ENCODE results near the gene PDE4B. TPM values are rescaled to one million over a fixed set of nuclear protein-coding genes. Genes with fewer than 3 reads are reported as not detected.

Gene PDE4B
- total RNA-seq, 1 donor from 2014 or later: 1.2 TPM

DNA sequence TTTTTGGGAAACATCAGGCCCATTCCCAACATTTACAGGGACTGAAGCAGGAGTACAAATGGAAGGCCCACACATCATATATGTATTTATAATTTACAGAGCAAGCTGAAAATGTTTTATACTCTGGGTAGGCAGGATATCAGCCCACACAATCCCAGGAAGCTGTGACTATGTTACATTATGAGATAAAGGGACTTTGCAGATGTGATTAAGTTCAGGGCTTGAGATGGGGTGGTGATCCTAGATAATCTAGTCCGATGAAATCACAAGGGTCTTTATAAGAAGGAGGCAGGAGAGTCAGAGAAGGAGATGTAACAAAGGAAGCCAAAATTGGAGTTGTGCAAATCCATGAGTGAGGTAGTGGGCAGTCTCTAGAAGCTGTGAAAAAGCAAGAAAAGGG lies 160.5 kb downstream of the PDE4B start:
- H2AFZ ChIP-seq (replicated peaks): no peak overlapping the region
- H3K9me3 ChIP-seq (ENCODE audit: low read depth): no peaks in the 10 kb centered on the region
- H3K4me2 ChIP-seq: no peak overlapping the region
- Mint-ChIP-seq H3K9me3 (no peaks in the 10 kb centered on the region), H3K4me1 (peaks cover 8% of the 10 kb centered on the region), H3K27me3 (ENCODE audit: insufficient read depth, low read depth) (no peaks in the 10 kb centered on the region), H3K27ac (no peak overlapping the region), H3K4me3 (no peak overlapping the region), H3K36me3 (no peaks in the 10 kb centered on the region)
- no peaks in the 10 kb centered on the region for H3K27me3 ChIP-seq
- TF ChIP-seq EZH2phosphoT487 (IDR thresholded peaks at IDR 0.05): no peak
- H3F3A ChIP-seq (ENCODE audit: low read depth): no peaks in the 10 kb centered on the region
- H3K9ac ChIP-seq: no peak overlapping the region
- no peaks in the 10 kb centered on the region for H3K36me3 ChIP-seq
- no peak overlapping the region for H3K27ac ChIP-seq
- no peak for DNase-seq (ENCODE audit: low spot score)
- H4K20me1 ChIP-seq (ENCODE audit: low read depth): no peaks in the 10 kb centered on the region
- H3K4me1 ChIP-seq: no peaks in the 10 kb centered on the region
- H3K79me2 ChIP-seq (ENCODE audit: low read depth): no peaks in the 10 kb centered on the region
- no peak overlapping the region for H3K4me3 ChIP-seq

DNA sequence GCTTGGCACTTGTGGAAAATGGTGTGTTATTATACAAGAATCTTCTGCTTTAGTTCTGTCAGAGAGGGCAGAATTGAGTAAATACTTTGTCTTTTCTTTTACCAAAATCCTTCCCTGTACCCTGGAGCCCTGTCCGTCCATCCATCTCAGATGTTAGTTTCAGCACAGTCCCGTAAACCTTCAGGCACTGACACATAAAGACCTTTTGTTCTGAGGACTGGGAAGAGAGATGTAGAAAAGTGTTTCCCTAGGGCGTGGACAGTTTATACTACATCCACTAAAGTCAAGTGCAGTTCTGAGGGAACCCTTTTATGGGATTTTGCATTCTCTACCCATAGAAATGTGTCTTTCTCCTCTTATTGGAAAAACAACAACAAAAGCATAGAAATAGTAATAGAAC lies 162.4 kb downstream of the PDE4B start:
- H3K4me1 ChIP-seq: no peaks in the 10 kb centered on the region
- TF ChIP-seq, protein P1, sequence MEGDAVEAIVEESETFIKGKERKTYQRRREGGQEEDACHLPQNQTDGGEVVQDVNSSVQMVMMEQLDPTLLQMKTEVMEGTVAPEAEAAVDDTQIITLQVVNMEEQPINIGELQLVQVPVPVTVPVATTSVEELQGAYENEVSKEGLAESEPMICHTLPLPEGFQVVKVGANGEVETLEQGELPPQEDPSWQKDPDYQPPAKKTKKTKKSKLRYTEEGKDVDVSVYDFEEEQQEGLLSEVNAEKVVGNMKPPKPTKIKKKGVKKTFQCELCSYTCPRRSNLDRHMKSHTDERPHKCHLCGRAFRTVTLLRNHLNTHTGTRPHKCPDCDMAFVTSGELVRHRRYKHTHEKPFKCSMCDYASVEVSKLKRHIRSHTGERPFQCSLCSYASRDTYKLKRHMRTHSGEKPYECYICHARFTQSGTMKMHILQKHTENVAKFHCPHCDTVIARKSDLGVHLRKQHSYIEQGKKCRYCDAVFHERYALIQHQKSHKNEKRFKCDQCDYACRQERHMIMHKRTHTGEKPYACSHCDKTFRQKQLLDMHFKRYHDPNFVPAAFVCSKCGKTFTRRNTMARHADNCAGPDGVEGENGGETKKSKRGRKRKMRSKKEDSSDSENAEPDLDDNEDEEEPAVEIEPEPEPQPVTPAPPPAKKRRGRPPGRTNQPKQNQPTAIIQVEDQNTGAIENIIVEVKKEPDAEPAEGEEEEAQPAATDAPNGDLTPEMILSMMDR (IDR thresholded peaks at IDR 0.05): no peak
- no peak for TF ChIP-seq EZH2phosphoT487 (IDR thresholded peaks at IDR 0.05)
- no peak for TF ChIP-seq EZH2 (IDR thresholded peaks at IDR 0.05)
- peak overlapping the region; percentile 7 for H2AFZ ChIP-seq (replicated peaks)
- H3K27me3 ChIP-seq: no peaks in the 10 kb centered on the region
- no peaks in the 10 kb centered on the region for H3F3A ChIP-seq (ENCODE audit: low read depth)
- no peak overlapping the region for H3K4me3 Mint-ChIP-seq
- no peaks in the 10 kb centered on the region for H3K36me3 Mint-ChIP-seq
- H3K36me3 ChIP-seq: no peaks in the 10 kb centered on the region
- peak; percentile 20 for DNase-seq (ENCODE audit: low spot score)
- no peaks in the 10 kb centered on the region for H4K20me1 ChIP-seq (ENCODE audit: low read depth)
- H3K79me2 ChIP-seq (ENCODE audit: low read depth): no peaks in the 10 kb centered on the region
- H3K27ac Mint-ChIP-seq: no peak overlapping the region
- H3K4me3 ChIP-seq: no peak overlapping the region
- H3K9me3 ChIP-seq (ENCODE audit: low read depth): no peaks in the 10 kb centered on the region
- H3K27me3 Mint-ChIP-seq (ENCODE audit: insufficient read depth, low read depth): no peaks in the 10 kb centered on the region
- H3K9me3 Mint-ChIP-seq: no peaks in the 10 kb centered on the region
- H3K27ac ChIP-seq: no peak overlapping the region
- H3K4me2 ChIP-seq: no peak overlapping the region
- H3K4me1 Mint-ChIP-seq: peaks cover 15% of the 10 kb centered on the region
- no peak overlapping the region for H3K9ac ChIP-seq

DNA sequence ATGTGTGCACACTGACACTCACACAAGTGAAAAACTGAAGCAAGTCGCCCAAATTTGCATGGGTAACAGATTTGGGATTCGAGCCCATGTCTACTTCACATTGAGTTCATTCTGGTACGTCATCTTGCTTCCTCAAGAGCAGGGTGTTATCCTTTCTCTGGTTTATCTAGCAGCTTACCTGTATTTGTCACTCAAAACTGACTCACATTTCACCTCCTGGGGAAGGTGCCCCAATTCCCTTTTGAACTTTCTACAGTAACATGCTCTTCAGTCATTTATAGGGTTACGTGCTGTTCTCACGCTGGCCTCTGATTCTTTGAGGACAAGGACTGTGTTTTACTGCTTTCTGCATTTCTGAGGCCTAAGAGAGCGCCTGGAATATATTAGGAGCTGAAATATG lies 162.8 kb downstream of the PDE4B start:
- no peak for DNase-seq (ENCODE audit: low spot score)
- Histone ChIP-seq H3K4me3 (no peak overlapping the region), H2AFZ (replicated peaks) (peak overlapping the region; percentile 7), H3K9ac (no peak overlapping the region), H3K9me3 (ENCODE audit: low read depth) (no peaks in the 10 kb centered on the region), H3K4me1 (no peaks in the 10 kb centered on the region), H3K4me2 (no peak overlapping the region), H3F3A (ENCODE audit: low read depth) (no peaks in the 10 kb centered on the region), H3K36me3 (no peaks in the 10 kb centered on the region), H3K27me3 (no peaks in the 10 kb centered on the region), H3K27ac (no peak overlapping the region), H4K20me1 (ENCODE audit: low read depth) (no peaks in the 10 kb centered on the region), H3K79me2 (ENCODE audit: low read depth) (no peaks in the 10 kb centered on the region)
- H3K27ac Mint-ChIP-seq: no peak overlapping the region
- TF ChIP-seq EZH2phosphoT487 (IDR thresholded peaks at IDR 0.05) (no peak), EZH2 (IDR thresholded peaks at IDR 0.05) (no peak)
- TF ChIP-seq, protein P1 (IDR thresholded peaks at IDR 0.05): no peak
- no peaks in the 10 kb centered on the region for H3K27me3 Mint-ChIP-seq (ENCODE audit: insufficient read depth, low read depth)
- no peaks in the 10 kb centered on the region for H3K9me3 Mint-ChIP-seq
- H3K4me3 Mint-ChIP-seq: no peak overlapping the region
- H3K4me1 Mint-ChIP-seq: peaks cover 18% of the 10 kb centered on the region
- H3K36me3 Mint-ChIP-seq: no peaks in the 10 kb centered on the region

DNA sequence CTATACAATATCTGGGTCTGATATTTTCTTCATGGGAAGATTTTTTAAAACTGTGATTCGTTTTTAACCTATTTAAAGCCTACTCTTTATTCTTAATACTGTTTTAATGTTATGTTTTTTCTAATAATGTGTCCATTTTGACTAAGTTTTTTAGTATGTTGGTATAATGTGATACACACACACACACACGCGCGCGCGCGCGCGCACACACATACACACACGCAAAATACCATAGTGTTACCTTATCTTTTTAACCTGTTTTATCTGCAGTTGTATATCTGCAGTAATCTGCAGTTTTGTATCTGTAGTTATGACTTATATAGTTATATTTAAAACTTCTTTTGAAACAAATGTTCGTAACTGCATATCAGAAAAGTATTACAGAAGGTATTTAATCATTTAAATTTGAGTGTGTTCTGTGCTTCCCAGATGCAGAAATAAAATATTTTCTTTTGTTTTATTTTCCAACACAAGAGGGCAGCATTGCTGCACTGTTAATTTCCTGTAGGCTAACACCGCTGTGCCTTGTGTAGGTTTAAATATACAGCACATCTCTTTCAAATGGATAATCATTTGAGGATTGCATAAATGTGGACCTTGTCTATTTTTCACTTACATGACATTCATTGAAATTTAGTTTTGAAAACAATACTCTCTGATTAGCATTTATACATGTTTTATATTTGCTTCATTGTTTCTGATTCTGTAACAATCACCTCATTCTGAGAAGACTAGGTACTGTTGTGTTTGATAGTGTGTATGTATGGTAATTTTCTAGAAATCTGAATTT lies 166.1 kb downstream of the PDE4B start:
- no peaks in the 10 kb centered on the region for H3K79me2 ChIP-seq (ENCODE audit: low read depth)
- H3K4me2 ChIP-seq: no peak overlapping the region
- Mint-ChIP-seq H3K4me1 (peaks cover 34% of the 10 kb centered on the region), H3K9me3 (no peaks in the 10 kb centered on the region), H3K27me3 (ENCODE audit: insufficient read depth, low read depth) (peaks cover 2% of the 10 kb centered on the region), H3K27ac (no peak overlapping the region), H3K4me3 (no peak overlapping the region), H3K36me3 (no peaks in the 10 kb centered on the region)
- no peak for TF ChIP-seq EZH2phosphoT487 (IDR thresholded peaks at IDR 0.05)
- TF ChIP-seq, protein P1 (IDR thresholded peaks at IDR 0.05): peak; percentile 87
- no peaks in the 10 kb centered on the region for H3K27me3 ChIP-seq
- no peaks in the 10 kb centered on the region for H3F3A ChIP-seq (ENCODE audit: low read depth)
- no peak overlapping the region for H2AFZ ChIP-seq (replicated peaks)
- DNase-seq (ENCODE audit: low spot score): peak; percentile 65
- no peak overlapping the region for H3K9ac ChIP-seq
- no peaks in the 10 kb centered on the region for H3K9me3 ChIP-seq (ENCODE audit: low read depth)
- H3K36me3 ChIP-seq: no peaks in the 10 kb centered on the region
- H3K27ac ChIP-seq: no peak overlapping the region
- no peaks in the 10 kb centered on the region for H4K20me1 ChIP-seq (ENCODE audit: low read depth)
- H3K4me3 ChIP-seq: no peak overlapping the region
- H3K4me1 ChIP-seq: no peaks in the 10 kb centered on the region
